ENCODE data around the gene OVOL2. TPM values are rescaled to one million over a fixed set of nuclear protein-coding genes. Genes with fewer than 3 reads are reported as not detected.

Gene OVOL2
- not detected in 2 replicates for total RNA-seq

GRCh38 chr20:18057101-18057993 lies at the start of gene OVOL2:
Gene OVOL2, minus strand, starts transcription at chr20:18057916. Its CDS starts 282 bp downstream, at chr20:18057634.

Other genes starting within 250 kb of the OVOL2 start
- 55.7 and 79.8 TPM in 2 replicates for gene SNX5, start 89.1 kb downstream of the OVOL2 start, total RNA-seq
- 9.5 and 13.7 TPM in 2 replicates for gene MGME1, start 88.9 kb downstream of the OVOL2 start, total RNA-seq
- gene KAT14, start 79.9 kb upstream of the OVOL2 start, total RNA-seq = 7.8 and 11.8 TPM in 2 replicates
- 8.2 and 10.5 TPM in 2 replicates for gene PET117, start 79.9 kb upstream of the OVOL2 start, total RNA-seq
- 14.5 and 17.2 TPM in 2 replicates for gene ZNF133, start 230.6 kb upstream of the OVOL2 start, total RNA-seq

All from dermis lymphatic vessel endothelial cell (primary cell).